Activated naive CD8-positive, alpha-beta T cell treated with anti-CD3 and anti-CD28 coated beads, Interleukin-2, amount 50 U/mL, for 24 hours (primary cell): ENCODE measurements around the gene IL1RAPL1.

ENCODE experiments used
- ATAC-seq: fragments of 150-1000 bp; cut with Tn5 transposase; one replicate; pipeline ENCODE4 v1.10.0; 2021
- DNase-seq: peaks from one replicate; pipeline ENCODE4 v3.0.0; 2021
- H3K27ac Mint-ChIP-seq: one replicate; pipeline ENCODE4 v1.8.0; 2021; ENCODE audit warnings: mild to moderate bottlenecking, mixed read lengths
- H3K27me3 Mint-ChIP-seq: one replicate; pipeline ENCODE4 v1.8.0; 2021; ENCODE audit warnings: mixed read lengths
- H3K36me3 Mint-ChIP-seq: one replicate; pipeline ENCODE4 v1.8.0; 2021; ENCODE audit warnings: low read depth, mixed read lengths
- H3K4me1 Mint-ChIP-seq: one replicate; pipeline ENCODE4 v1.8.0; 2021; ENCODE audit warnings: mixed read lengths
- H3K4me3 Mint-ChIP-seq: one replicate; pipeline ENCODE4 v1.8.0; 2021; ENCODE audit warnings: mild to moderate bottlenecking, moderate library complexity, mixed read lengths
- H3K9me3 Mint-ChIP-seq: one replicate; pipeline ENCODE4 v1.8.0; 2021; ENCODE audit warnings: mixed read lengths

IL1RAPL1 gene

GRCh38 chrX:29023207-29023606 lies 436.0 kb downstream of the IL1RAPL1 start:
- no peak for DNase-seq
- ATAC-seq, result no peak
- H3K4me3 Mint-ChIP-seq, result no peak overlapping the region
- no peaks in the 10 kb centered on the region for H3K9me3 Mint-ChIP-seq
- no peaks in the 10 kb centered on the region for H3K4me1 Mint-ChIP-seq
- H3K36me3 Mint-ChIP-seq, result no peaks in the 10 kb centered on the region
- no peak overlapping the region for H3K27ac Mint-ChIP-seq
- H3K27me3 Mint-ChIP-seq, result no peaks in the 10 kb centered on the region

GRCh38 chrX:29024871-29025270 lies 437.6 kb downstream of the IL1RAPL1 start:
- Mint-ChIP-seq H3K27me3 (no peaks in the 10 kb centered on the region), H3K4me1 (no peaks in the 10 kb centered on the region), H3K27ac (no peak overlapping the region), H3K4me3 (no peak overlapping the region), H3K36me3 (no peaks in the 10 kb centered on the region), H3K9me3 (no peaks in the 10 kb centered on the region)
- DNase-seq (no peak), ATAC-seq (no peak)

- DNase-seq, result no peak
- Mint-ChIP-seq H3K9me3 (no peaks in the 10 kb centered on the region), H3K4me1 (no peaks in the 10 kb centered on the region), H3K36me3 (no peaks in the 10 kb centered on the region), H3K27ac (no peak overlapping the region), H3K27me3 (no peaks in the 10 kb centered on the region), H3K4me3 (no peak overlapping the region)
- ATAC-seq, result no peak
These were observed 452.3 kb downstream of the IL1RAPL1 start for GRCh38 chrX:29039501-29039900.

- H3K4me3 Mint-ChIP-seq, result no peak overlapping the region
- no peaks in the 10 kb centered on the region for H3K4me1 Mint-ChIP-seq
- ATAC-seq (no peak), DNase-seq (no peak)
- no peak overlapping the region for H3K27ac Mint-ChIP-seq
- H3K9me3 Mint-ChIP-seq, result no peaks in the 10 kb centered on the region
- H3K36me3 Mint-ChIP-seq, result no peaks in the 10 kb centered on the region
- H3K27me3 Mint-ChIP-seq, result no peaks in the 10 kb centered on the region
These were observed 452.9 kb downstream of the IL1RAPL1 start for GRCh38 chrX:29040160-29040559.

DNA sequence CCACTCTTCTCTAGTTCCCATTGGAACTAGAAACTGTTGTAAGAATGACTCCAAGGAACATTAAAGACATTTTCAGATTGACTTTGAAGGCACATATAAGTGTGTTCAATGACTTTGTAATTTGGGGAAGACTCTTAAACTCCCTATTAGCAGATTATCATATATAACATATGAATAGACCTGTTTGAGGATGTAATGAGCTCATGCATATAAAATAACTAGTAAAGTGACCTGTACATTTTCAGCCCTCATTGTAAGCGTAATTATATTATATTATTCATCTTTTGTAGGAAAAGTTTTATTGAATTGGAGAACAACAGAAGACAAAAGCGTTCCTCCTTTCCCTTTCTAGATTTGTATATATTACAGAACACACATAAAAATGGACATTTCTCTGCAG lies 455.1 kb downstream of the IL1RAPL1 start:
- DNase-seq, result no peak
- ATAC-seq, result no peak
- no peaks in the 10 kb centered on the region for H3K9me3 Mint-ChIP-seq
- no peak overlapping the region for H3K27ac Mint-ChIP-seq
- no peaks in the 10 kb centered on the region for H3K4me1 Mint-ChIP-seq
- H3K27me3 Mint-ChIP-seq, result no peaks in the 10 kb centered on the region
- H3K4me3 Mint-ChIP-seq, result no peak overlapping the region
- H3K36me3 Mint-ChIP-seq, result no peaks in the 10 kb centered on the region

DNA sequence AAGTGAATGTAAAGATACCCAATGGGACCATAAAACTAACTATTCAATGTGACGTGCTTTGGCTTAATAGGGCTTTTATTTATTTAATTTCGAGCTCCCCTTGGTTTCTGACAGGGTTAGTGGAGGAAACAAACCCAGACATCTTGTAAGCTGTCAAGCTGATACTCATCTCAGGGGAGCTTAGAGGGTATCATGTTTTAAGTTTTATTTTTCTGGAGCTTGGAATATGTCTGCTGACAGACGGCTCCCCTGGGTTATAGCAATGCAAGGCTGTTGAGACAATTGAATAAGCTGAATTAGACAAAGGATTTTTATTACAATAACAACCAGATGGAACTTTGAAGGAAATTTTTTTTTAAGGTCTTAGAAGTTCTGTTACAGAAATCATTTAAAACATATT lies 456.5 kb downstream of the IL1RAPL1 start:
- Mint-ChIP-seq H3K27ac (no peak overlapping the region), H3K4me3 (no peak overlapping the region), H3K36me3 (no peaks in the 10 kb centered on the region), H3K9me3 (no peaks in the 10 kb centered on the region), H3K4me1 (no peaks in the 10 kb centered on the region), H3K27me3 (no peaks in the 10 kb centered on the region)
- ATAC-seq (no peak), DNase-seq (no peak)

- Mint-ChIP-seq H3K36me3 (no peaks in the 10 kb centered on the region), H3K27ac (no peak overlapping the region), H3K27me3 (no peaks in the 10 kb centered on the region), H3K4me1 (no peaks in the 10 kb centered on the region), H3K4me3 (no peak overlapping the region), H3K9me3 (no peaks in the 10 kb centered on the region)
- ATAC-seq (no peak), DNase-seq (no peak)
These were observed 457.4 kb downstream of the IL1RAPL1 start for GRCh38 chrX:29044423-29045184.

DNA sequence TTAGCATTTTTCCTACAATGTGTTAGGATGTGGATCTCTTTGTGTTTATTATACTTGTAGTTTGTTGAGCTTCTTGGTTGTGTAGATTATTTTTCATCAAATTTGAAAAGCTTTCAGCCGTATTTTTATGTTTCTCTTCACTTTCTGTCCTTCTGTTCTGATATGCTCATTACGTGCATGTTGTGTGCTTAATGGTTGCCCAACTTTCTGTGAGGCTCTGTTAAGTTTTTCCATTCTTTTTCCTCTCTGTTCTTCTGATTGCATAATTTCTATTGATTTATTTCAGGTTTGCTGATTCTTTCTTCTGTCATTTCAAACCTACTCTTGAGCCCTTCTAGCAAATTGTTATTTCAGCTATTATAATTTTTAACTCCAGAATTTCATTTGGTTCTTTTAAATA lies 478.2 kb downstream of the IL1RAPL1 start:
- Mint-ChIP-seq H3K9me3 (peaks cover 4% of the 10 kb centered on the region), H3K4me3 (no peak overlapping the region), H3K36me3 (no peaks in the 10 kb centered on the region), H3K27ac (no peak overlapping the region), H3K27me3 (no peaks in the 10 kb centered on the region), H3K4me1 (no peaks in the 10 kb centered on the region)
- DNase-seq (no peak), ATAC-seq (no peak)

- Mint-ChIP-seq H3K9me3 (peaks cover 4% of the 10 kb centered on the region), H3K4me1 (no peaks in the 10 kb centered on the region), H3K36me3 (no peaks in the 10 kb centered on the region), H3K27ac (no peak overlapping the region), H3K4me3 (no peak overlapping the region), H3K27me3 (no peaks in the 10 kb centered on the region)
- no peak for DNase-seq
- ATAC-seq, result no peak
These were observed 479.3 kb downstream of the IL1RAPL1 start for GRCh38 chrX:29066516-29066915.

DNA sequence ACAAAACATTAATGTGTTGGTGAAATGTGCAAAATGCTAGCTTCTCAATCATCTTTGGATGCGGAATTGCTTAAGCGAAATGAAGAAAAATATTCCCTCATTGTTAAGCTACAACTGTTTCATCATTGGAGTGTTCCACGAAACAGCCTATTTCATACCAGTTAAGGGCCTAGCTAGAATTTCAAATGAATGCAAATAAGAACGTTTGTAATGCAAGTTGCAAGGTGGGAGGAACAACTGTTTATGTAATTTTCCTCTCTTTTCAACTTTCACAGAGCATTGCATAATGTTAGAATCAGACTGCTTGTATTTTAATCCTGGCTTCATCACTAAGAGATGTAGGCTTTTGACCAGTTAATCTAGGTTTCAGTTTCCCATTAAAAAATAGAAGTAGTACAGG lies 480.1 kb downstream of the IL1RAPL1 start:
- Mint-ChIP-seq H3K4me3 (no peak overlapping the region), H3K9me3 (peaks cover 4% of the 10 kb centered on the region), H3K27ac (no peak overlapping the region), H3K4me1 (no peaks in the 10 kb centered on the region), H3K27me3 (no peaks in the 10 kb centered on the region), H3K36me3 (no peaks in the 10 kb centered on the region)
- no peak for ATAC-seq
- no peak for DNase-seq

DNA sequence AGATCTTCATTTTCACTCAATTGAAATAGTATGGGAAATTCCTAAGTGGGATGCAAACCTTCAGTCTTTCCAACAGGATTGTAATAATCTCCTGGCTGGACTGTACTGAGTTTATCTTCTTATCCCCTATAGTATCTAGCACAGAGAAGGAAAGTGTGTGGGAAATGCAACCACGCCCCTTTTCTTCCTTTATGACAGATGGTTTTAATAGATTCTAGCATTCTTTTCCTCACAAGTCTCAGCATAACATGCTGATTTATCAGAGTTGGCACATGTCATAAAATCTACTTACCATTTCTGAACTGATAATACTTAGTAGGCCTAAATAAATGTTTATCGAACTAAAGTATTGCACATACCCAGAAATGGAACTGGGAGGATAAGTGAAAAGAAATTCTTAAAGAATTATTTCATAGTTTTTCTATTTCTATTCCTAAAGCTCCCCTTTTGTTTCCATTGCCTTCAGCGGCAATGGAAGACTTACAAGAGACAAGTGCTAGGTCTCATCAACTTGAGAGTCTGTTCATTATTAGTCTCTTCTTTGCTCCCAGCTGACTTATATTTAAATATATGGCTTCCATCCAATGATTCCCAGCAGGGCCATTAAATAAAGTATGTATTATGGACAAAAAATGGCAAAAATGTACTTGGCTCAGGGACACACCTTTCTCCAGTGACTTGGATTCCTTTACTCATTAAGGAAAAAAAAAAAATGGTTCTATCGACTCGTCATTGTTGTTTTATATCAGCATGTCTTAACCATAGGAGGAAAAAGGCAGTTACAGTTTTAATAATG lies 484.5 kb downstream of the IL1RAPL1 start:
- no peak overlapping the region for H3K4me3 Mint-ChIP-seq
- H3K36me3 Mint-ChIP-seq, result no peaks in the 10 kb centered on the region
- no peaks in the 10 kb centered on the region for H3K4me1 Mint-ChIP-seq
- DNase-seq, result no peak
- H3K9me3 Mint-ChIP-seq, result no peaks in the 10 kb centered on the region
- H3K27ac Mint-ChIP-seq, result no peak overlapping the region
- H3K27me3 Mint-ChIP-seq, result no peaks in the 10 kb centered on the region
- no peak for ATAC-seq

GRCh38 chrX:29082558-29082957 lies 495.3 kb downstream of the IL1RAPL1 start:
- Mint-ChIP-seq H3K27me3 (no peaks in the 10 kb centered on the region), H3K27ac (no peak overlapping the region), H3K9me3 (peaks cover 6% of the 10 kb centered on the region), H3K4me3 (no peak overlapping the region), H3K4me1 (no peaks in the 10 kb centered on the region), H3K36me3 (no peaks in the 10 kb centered on the region)
- ATAC-seq, result no peak
- no peak for DNase-seq

- ATAC-seq (no peak), DNase-seq (no peak)
- Mint-ChIP-seq H3K36me3 (no peaks in the 10 kb centered on the region), H3K9me3 (peaks cover 3% of the 10 kb centered on the region), H3K27ac (no peak overlapping the region), H3K4me1 (no peaks in the 10 kb centered on the region), H3K4me3 (no peak overlapping the region), H3K27me3 (no peaks in the 10 kb centered on the region)
These were observed 496.6 kb downstream of the IL1RAPL1 start for GRCh38 chrX:29083823-29084222.

- no peak overlapping the region for H3K27ac Mint-ChIP-seq
- no peak for DNase-seq
- no peak for ATAC-seq
- H3K36me3 Mint-ChIP-seq, result no peaks in the 10 kb centered on the region
- no peak overlapping the region for H3K4me3 Mint-ChIP-seq
- H3K9me3 Mint-ChIP-seq, result peaks cover 3% of the 10 kb centered on the region
- H3K4me1 Mint-ChIP-seq, result no peaks in the 10 kb centered on the region
- no peaks in the 10 kb centered on the region for H3K27me3 Mint-ChIP-seq
These were observed 503.6 kb downstream of the IL1RAPL1 start for GRCh38 chrX:29090811-29091210.

DNA sequence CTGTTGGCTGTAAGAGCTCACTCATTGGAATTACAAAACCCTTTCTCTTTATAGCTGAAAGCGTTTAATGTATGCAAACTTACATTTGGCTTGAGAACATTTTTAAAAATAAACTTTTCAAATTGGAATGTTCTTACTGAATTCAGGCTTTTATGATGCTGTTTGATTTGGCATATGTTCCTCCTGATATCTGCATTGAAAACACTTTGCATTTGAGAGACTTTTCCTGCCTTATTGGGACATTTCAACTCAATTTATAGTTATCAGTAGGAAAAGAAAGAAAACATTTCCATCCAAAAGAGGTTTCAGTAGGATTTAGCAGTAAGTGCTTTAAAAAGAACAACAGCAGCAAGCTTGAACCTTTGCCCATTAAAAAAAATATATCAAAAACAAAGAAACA lies 520.0 kb downstream of the IL1RAPL1 start:
- Mint-ChIP-seq H3K4me3 (no peak overlapping the region), H3K36me3 (no peaks in the 10 kb centered on the region), H3K27ac (no peak overlapping the region), H3K9me3 (peaks cover 12% of the 10 kb centered on the region), H3K27me3 (no peaks in the 10 kb centered on the region), H3K4me1 (no peaks in the 10 kb centered on the region)
- ATAC-seq (no peak), DNase-seq (no peak)
